B cell (primary cell): ENCODE results near the gene LRIG3. TPM values are rescaled to one million over a fixed set of nuclear protein-coding genes. Genes with fewer than 3 reads are reported as not detected.
"Not testable (repeated sequence)": the region's sequence is repeated elsewhere in the genome, so short reads cannot be mapped to it uniquely, and the experiment has no call there.

Experiments used
- ATAC-seq: fragments of 200-7000 bp; cut with Tn5 transposase; one replicate; pipeline ENCODE4 v1.10.0; 2021; ENCODE audit warnings: low read depth, mild to moderate bottlenecking, moderate number of reproducible peaks, moderate library complexity
- CTCF ChIA-PET: fragments of 350-600 bp; sonication (Branson Sonifier 250); formaldehyde crosslinking; loops from one replicate; lab custom pipeline; 2021; ENCODE audit warnings: antibody characterized with exemption, inconsistent platforms; lab: Charles Lee
- POLR2A ChIA-PET: fragments of 350-600 bp; sonication (Branson Sonifier 250); formaldehyde crosslinking; loops from one replicate; lab custom pipeline; 2021; ENCODE audit warnings: antibody characterized with exemption; lab: Charles Lee
- DNase-seq: peaks from one replicate; pipeline ENCODE4 v3.0.0; 2013
- H2AFZ ChIP-seq: 2 replicates; pipeline ENCODE4 v1.6.1; 2012; ENCODE audit warnings: mild to moderate bottlenecking, low read depth, low read length; ENCODE audit not compliant: insufficient read depth, poor library complexity, severe bottlenecking
- H3K27ac ChIP-seq, 2 donors: 1 replicate in 1 of 2; 2 replicates in 1 of 2; pipeline ENCODE4 v1.5.1; 2012 to 2013; ENCODE audit warnings: low read length in 2 of 2, mild to moderate bottlenecking in 2 of 2, moderate library complexity in 1 of 2
- H3K27me3 ChIP-seq, 4 experiments: fragments of 200-600 bp in 1 of 4; sonication (generic) in 1 of 4; replicated peaks in 1 of 4; 1 replicate in 2 of 4; 2 replicates in 2 of 4; pipeline versions ENCODE4 v1.6.1 to v1.7.0; 2013 to 2016; ENCODE audit warnings: low read length in 3 of 4, mild to moderate bottlenecking in 2 of 4, mixed read lengths in 1 of 4, moderate library complexity in 1 of 4; ENCODE audit not compliant: insufficient read depth in 4 of 4, control insufficient read depth in 3 of 4; ENCODE audit errors: control extremely low read depth in 1 of 4
- H3K36me3 ChIP-seq, 2 experiments: replicated peaks in 1 of 2; 1 replicate in 1 of 2; 2 replicates in 1 of 2; pipeline versions ENCODE4 v1.6.1 to v1.7.1; 2013; ENCODE audit warnings: low read length in 1 of 2; ENCODE audit not compliant: insufficient read depth in 2 of 2, control insufficient read depth in 1 of 2; ENCODE audit errors: control extremely low read depth in 1 of 2, extremely low read depth in 1 of 2
- H3K4me1 ChIP-seq, 2 donors: fragments of 200-600 bp in 1 of 2; sonication (generic) in 1 of 2; 1 replicate in 1 of 2; 2 replicates in 1 of 2; pipeline versions ENCODE4 v1.5.1 to v1.6.1; 2013 to 2017; ENCODE audit warnings: low read length in 2 of 2; ENCODE audit not compliant: control insufficient read depth in 2 of 2, insufficient read depth in 2 of 2
- H3K4me2 ChIP-seq: replicated peaks from 2 replicates; pipeline ENCODE3; 2012; ENCODE audit warnings: mild to moderate bottlenecking, low read depth, low read length; ENCODE audit not compliant: poor library complexity, severe bottlenecking
- H3K4me3 ChIP-seq, 5 experiments: fragments of 200-600 bp in 1 of 5; sonication (generic) in 1 of 5; 1 replicate in 3 of 5; 2 replicates in 2 of 5; pipeline versions ENCODE4 v1.5.1 to v1.7.0; 2011 to 2016; ENCODE audit warnings: low read length in 4 of 5, mild to moderate bottlenecking in 4 of 5, low read depth in 2 of 5, control low read depth in 1 of 5, moderate library complexity in 1 of 5; ENCODE audit not compliant: insufficient read depth in 1 of 5; ENCODE audit errors: control extremely low read depth in 1 of 5, extremely low read depth in 1 of 5
- H3K79me2 ChIP-seq: fragments of 200-600 bp; sonication (generic); one replicate; pipeline ENCODE4 v1.6.0; 2016; ENCODE audit warnings: low read length; ENCODE audit not compliant: control insufficient read depth, insufficient read depth
- H3K9ac ChIP-seq: fragments of 200-600 bp; sonication (generic); 2 replicates; pipeline ENCODE4 v1.6.1; 2017; ENCODE audit warnings: mild to moderate bottlenecking, low read length, moderate library complexity
- H3K9me3 ChIP-seq, 3 donors: one replicate each; pipeline versions ENCODE4 v1.6.1 to v1.7.1; 2013; ENCODE audit warnings: low read length in 2 of 3; ENCODE audit not compliant: control insufficient read depth in 2 of 3, insufficient read depth in 1 of 3; ENCODE audit errors: control extremely low read depth in 1 of 3
- H4K20me1 ChIP-seq: 2 replicates; pipeline ENCODE4 v1.6.0; 2012; ENCODE audit warnings: mild to moderate bottlenecking, low read length; ENCODE audit not compliant: insufficient read depth, control insufficient read depth, poor library complexity, severe bottlenecking
- H3K27ac Mint-ChIP-seq: one replicate; pipeline ENCODE4 v1.8.0; 2021; ENCODE audit warnings: mixed read lengths
- H3K27me3 Mint-ChIP-seq: one replicate; pipeline ENCODE4 v1.8.0; 2021; ENCODE audit warnings: mixed read lengths
- H3K4me1 Mint-ChIP-seq: one replicate; pipeline ENCODE4 v1.8.0; 2021; ENCODE audit warnings: mixed read lengths
- H3K4me3 Mint-ChIP-seq: one replicate; pipeline ENCODE4 v1.8.0; 2021; ENCODE audit warnings: mixed read lengths
- H3K9me3 Mint-ChIP-seq: one replicate; pipeline ENCODE4 v1.8.0; 2022; ENCODE audit warnings: mixed read lengths; ENCODE audit not compliant: insufficient read depth
- CTCF ChIP-seq: fragments of 200-600 bp; IDR thresholded peaks from one replicate; pipeline ENCODE4 v1.8.0; 2022; ENCODE audit warnings: antibody characterized with exemption, mild to moderate bottlenecking
- EZH2 ChIP-seq: IDR thresholded peaks from 2 replicates; pipeline ENCODE4 v1.6.1; 2012; ENCODE audit warnings: borderline replicate concordance, low read depth, mild to moderate bottlenecking, moderate library complexity, low read length; ENCODE audit not compliant: insufficient read depth, poor library complexity, severe bottlenecking
- WGBS: methylation state at CpG from one replicate; pipeline ENCODE4 v1.1.5; 2013; ENCODE audit warnings: missing lambda C conversion rate; ENCODE audit not compliant: insufficient coverage; 5-methylcytosine and 5-hydroxymethylcytosine counted together
- intact Hi-C: fragments of 100-400 bp; cut with micrococcal nuclease; formaldehyde crosslinking; loops from one replicate; pipeline ENCODE4 v1.10.0; 2022
- polyA plus RNA-seq: library from polyadenylated mRNA; depleted of rRNA; stranded (reverse); fragments of >200 nt; gene quantifications from 2 replicates; pipeline ENCODE4 v1.2.3, GENCODE V29; 2012
- total RNA-seq, 2 donors: library from RNA; stranded (reverse); fragments of 120-200 nt in 1 of 2; gene quantifications; 1 replicate in 1 of 2; 2 replicates in 1 of 2; pipeline versions ENCODE4 v1.2.3 to v1.2.4, GENCODE V29; 2013 to 2022

Gene LRIG3
- total and polyA plus RNA-seq, 2 donors (not counting 1 experiment from before 2014, with no cell fraction given) = 0.13 TPM; not detected in 1

GRCh38 chr12:58905422-58905821, 14.9 kb downstream of the LRIG3 start:
- intact Hi-C loops = no loop called here
- no peak overlapping the region for H3K9ac ChIP-seq
- no peaks in the 10 kb centered on the region for H4K20me1 ChIP-seq
- ChIA-PET CTCF (no interaction called here), POLR2A (no interaction called here)
- Mint-ChIP-seq H3K4me1 (no peaks in the 10 kb centered on the region), H3K4me3 (no peak overlapping the region), H3K27me3 (no peaks in the 10 kb centered on the region), H3K27ac (no peak overlapping the region), H3K9me3 (no peaks in the 10 kb centered on the region)
- no peak overlapping the region for H3K4me3 ChIP-seq
- ATAC-seq (no peak), DNase-seq (no peak)
- no peak overlapping the region for H2AFZ ChIP-seq
- H3K27me3 ChIP-seq = no peaks in the 10 kb centered on the region
- no peaks in the 10 kb centered on the region for H3K79me2 ChIP-seq
- 91% methylated on average over 6 of the region's 9 CpGs for WGBS
- no peaks in the 10 kb centered on the region for H3K9me3 ChIP-seq
- H3K4me2 ChIP-seq = no peak overlapping the region
- TF ChIP-seq CTCF (no peak), EZH2 (no peak)
- H3K36me3 ChIP-seq = no peaks in the 10 kb centered on the region
- no peaks in the 10 kb centered on the region for H3K4me1 ChIP-seq
- H3K27ac ChIP-seq = no peak overlapping the region

- H3K4me1 ChIP-seq, H3K4me3 Mint-ChIP-seq, H2AFZ ChIP-seq, POLR2A ChIA-PET, H3K27ac ChIP-seq, DNase-seq, ATAC-seq, H3K4me2 ChIP-seq, H4K20me1 ChIP-seq, H3K4me3 ChIP-seq, H3K27me3 Mint-ChIP-seq, H3K4me1 Mint-ChIP-seq, H3K27me3 ChIP-seq, H3K9me3 ChIP-seq, H3K79me2 ChIP-seq, H3K27ac Mint-ChIP-seq, H3K9ac ChIP-seq, CTCF ChIA-PET, H3K36me3 ChIP-seq, H3K9me3 Mint-ChIP-seq, intact Hi-C loops: not testable (repeated sequence)
- WGBS = 100% methylated on average over 1 of the region's 1 CpG
Observed at GRCh38 chr12:58902726-58903125, 17.6 kb downstream of the LRIG3 start.
